HepG2 (cell line): ENCODE data around the gene DCAF7. TPM values are rescaled to one million over a fixed set of nuclear protein-coding genes. Genes with fewer than 3 reads are reported as not detected.

Source experiments
- ATAC-seq: fragments of 200-7000 bp; cut with Tn5 transposase; 3 replicates; pipeline ENCODE4 v1.9.1; 2020; ENCODE audit warnings: mild to moderate bottlenecking, moderate library complexity
- BruUV-seq: library from RNA; stranded (reverse); fragments of 400-500 nt; replicated peaks from 2 replicates; lab custom pipeline; 2021; lab: Mats Ljungman, UMichigan
- CTCF ChIA-PET: fragments of 300-600 bp; formaldehyde crosslinking; extraction: SDS; loops from one replicate; lab custom pipeline; 2021; ENCODE audit warnings: low total read pairs, inconsistent platforms, low intra/inter-chr PET ratio; lab: Yijun Ruan, JAX
- POLR2A ChIA-PET: fragments of 350-600 bp; sonication (Branson Sonifier 250); formaldehyde crosslinking; loops from one replicate; lab custom pipeline; 2020; ENCODE audit warnings: antibody characterized with exemption, inconsistent platforms; lab: Yijun Ruan, JAX
- DNase-seq: peaks from one replicate; pipeline ENCODE4 v3.0.0-alpha.2; 2015; ENCODE audit warnings: low spot score
- FAIRE-seq: peaks from 3 replicates; lab custom pipeline; 2011; peaks lifted over from hg19 to GRCh38; lab: Jason Lieb, UNC
- H2AFZ ChIP-seq: one replicate; pipeline ENCODE4 v1.6.1; 2011; ENCODE audit warnings: low read length, inconsistent platforms
- H3K27ac ChIP-seq: fragments of 300-600 bp; 3 replicates; pipeline ENCODE4 v1.8.0; 2011; ENCODE audit warnings: mixed run types, mild to moderate bottlenecking, mixed read lengths, low read length, inconsistent platforms; ENCODE audit not compliant: insufficient read depth; ENCODE audit errors: extremely low read length
- H3K27me3 ChIP-seq, 2 experiments: fragments of 200-600 bp in 1 of 2; 2 replicates in 1 of 2; 3 replicates in 1 of 2; pipeline versions ENCODE4 v1.6.0 to v1.8.0; 2011; ENCODE audit warnings: low read length in 2 of 2, mild to moderate bottlenecking in 2 of 2, moderate library complexity in 2 of 2, inconsistent platforms in 1 of 2; ENCODE audit not compliant: insufficient read depth in 2 of 2, control insufficient read depth in 1 of 2
- H3K36me3 ChIP-seq, 2 experiments: fragments of 200-600 bp in 1 of 2; replicated peaks in 1 of 2; 2 replicates in 1 of 2; 3 replicates in 1 of 2; pipeline versions ENCODE4 v1.5.1 to v1.8.0; 2011; ENCODE audit warnings: low read length in 2 of 2, inconsistent platforms in 1 of 2; ENCODE audit not compliant: insufficient read depth in 2 of 2, control insufficient read depth in 1 of 2
- H3K4me1 ChIP-seq: 2 replicates; pipeline ENCODE4 v1.5.1; 2012; ENCODE audit warnings: low read length, inconsistent platforms; ENCODE audit not compliant: insufficient read depth
- H3K4me2 ChIP-seq: 2 replicates; pipeline ENCODE4 v1.6.0; 2011; ENCODE audit warnings: low read depth, low read length, inconsistent platforms
- H3K4me3 ChIP-seq, 3 experiments: fragments of 200-600 bp in 1 of 3; sonication (generic), shearing (Covaris generic) in 1 of 3; replicated peaks in 1 of 3; 2 replicates each; pipeline ENCODE4 v1.5.1; 2011 to 2016; ENCODE audit warnings: low read length in 3 of 3, inconsistent platforms in 2 of 3, low read depth in 2 of 3, mild to moderate bottlenecking in 2 of 3, control low read depth in 1 of 3, mixed read lengths in 1 of 3; ENCODE audit not compliant: insufficient read depth in 1 of 3
- H3K79me2 ChIP-seq: one replicate; pipeline ENCODE4 v1.6.1; 2011; ENCODE audit warnings: low read length, inconsistent platforms; ENCODE audit not compliant: insufficient read depth
- H3K9ac ChIP-seq: 2 replicates; pipeline ENCODE4 v1.6.0; 2011; ENCODE audit warnings: mild to moderate bottlenecking, low read depth, low read length, inconsistent platforms; ENCODE audit not compliant: insufficient read depth
- H3K9me3 ChIP-seq: 2 replicates; pipeline ENCODE4 v1.5.1; 2012; ENCODE audit warnings: mild to moderate bottlenecking, low read length
- H4K20me1 ChIP-seq: 2 replicates; pipeline ENCODE4 v1.6.0; 2011; ENCODE audit warnings: inconsistent platforms, mild to moderate bottlenecking, low read length, moderate library complexity; ENCODE audit not compliant: insufficient read depth
- ADNP ChIP-seq: sonication (generic); formaldehyde crosslinking; IDR thresholded peaks from 2 replicates; pipeline ENCODE4 v1.4.0; 2020; ENCODE audit warnings: missing genetic modification reagents
- ELF3 ChIP-seq: IDR thresholded peaks from 2 replicates; pipeline ENCODE4 v1.6.1; 2016; ENCODE audit warnings: missing genetic modification reagents, missing compliant biosample characterization
- KAT2B ChIP-seq: fragments of 150-350 bp; IDR thresholded peaks from 2 replicates; pipeline ENCODE4 v1.6.1; 2014; ENCODE audit warnings: low read depth, low read length, borderline replicate concordance
- MTF2 ChIP-seq: sonication (generic); formaldehyde crosslinking; IDR thresholded peaks from 2 replicates; pipeline ENCODE4 v1.5.0; 2020; ENCODE audit warnings: missing genetic modification reagents, borderline replicate concordance
- TOPORS ChIP-seq: sonication (generic); formaldehyde crosslinking; IDR thresholded peaks from 2 replicates; pipeline ENCODE4 v1.8.0; 2023; ENCODE audit warnings: mild to moderate bottlenecking, missing genetic modification reagents
- U2AF2 ChIP-seq: fragments of 200-400 bp; formaldehyde crosslinking; IDR thresholded peaks from 2 replicates; pipeline ENCODE4 v1.6.1; 2017; ENCODE audit warnings: low read depth, mild to moderate bottlenecking, low read length
- ZNF33A ChIP-seq: sonication (generic); formaldehyde crosslinking; IDR thresholded peaks from 2 replicates; pipeline ENCODE4 v1.5.1; 2020; ENCODE audit warnings: missing genetic modification reagents, mild to moderate bottlenecking, moderate library complexity, borderline replicate concordance
- ZNF629 ChIP-seq: sonication (generic); formaldehyde crosslinking; conservative IDR thresholded peaks from 2 replicates; pipeline ENCODE4 v1.5.0; 2020; ENCODE audit warnings: missing genetic modification reagents
- ZNF670 ChIP-seq: sonication (generic); formaldehyde crosslinking; IDR thresholded peaks from 2 replicates; pipeline ENCODE4 v1.8.0; 2022; ENCODE audit warnings: mild to moderate bottlenecking, missing genetic modification reagents, borderline replicate concordance
- WGBS: methylation state at CpG from one replicate; pipeline ENCODE4 v1.1.6; 2017; ENCODE audit warnings: low lambda C conversion rate; 5-methylcytosine and 5-hydroxymethylcytosine counted together
- in situ Hi-C: cut with HindIII; loops from 2 replicates; pipeline ENCODE4 v1.10.0; 2017; ENCODE audit warnings: low pct_unique_long_range_greater_than_20kb; ENCODE audit not compliant: extremely low pct_ligation_motif_present
- intact Hi-C: fragments of 100-400 bp; cut with micrococcal nuclease; formaldehyde crosslinking; loops from one replicate; pipeline ENCODE4 v1.10.0; 2022; ENCODE audit not compliant: unreplicated experiment
- polyA plus RNA-seq, 8 experiments: library from polyadenylated mRNA; depleted of rRNA in 3 of 8; stranded (reverse) in 7 of 8; unstranded in 1 of 8; fragments of >200 nt; fragmentation: Illumina TruSeq in 4 of 8; extraction: Trizol in 4 of 8; gene quantifications; 2 replicates each; pipeline versions ENCODE4 v1.2.1 to v1.2.3, GENCODE V29; 2011 to 2016; ENCODE audit warnings: low read depth in 4 of 8, missing spikeins in 1 of 8, mixed read lengths in 1 of 8; ENCODE audit not compliant: insufficient read depth in 1 of 8
- total RNA-seq, 5 experiments: library from RNA; depleted of rRNA; stranded (reverse); fragments of >200 nt; fragmentation: Illumina TruSeq; extraction: Trizol; gene quantifications; 2 replicates each; pipeline ENCODE4 v1.2.3, GENCODE V29; 2016; ENCODE audit warnings: low read depth in 1 of 5
- TF ChIP-seq, protein P1 (sequence below), 2 experiments: sonication (generic) in 1 of 2; formaldehyde crosslinking in 1 of 2; IDR thresholded peaks; 2 replicates each; pipeline versions ENCODE4 v1.6.1 to v1.9.0; 2014 to 2022; ENCODE audit warnings: antibody characterized with exemption in 1 of 2, borderline replicate concordance in 1 of 2, inconsistent platforms in 1 of 2, low read depth in 1 of 2, missing genetic modification reagents in 1 of 2
- TF ChIP-seq, protein P2 (sequence below): sonication (generic); formaldehyde crosslinking; IDR thresholded peaks from 2 replicates; pipeline ENCODE4 v1.4.0; 2020; ENCODE audit warnings: mild to moderate bottlenecking, low read depth, missing genetic modification reagents
- TF ChIP-seq, protein P3 (sequence below): sonication (generic); formaldehyde crosslinking; IDR thresholded peaks from 2 replicates; pipeline ENCODE4 v1.8.1; 2023; ENCODE audit warnings: mild to moderate bottlenecking, missing genetic modification reagents, borderline replicate concordance

The DCAF7 gene
- total and polyA plus RNA-seq, 2 of the 13 experiments (the other 11 are each of a cell fraction or from before 2014, with no cell fraction given): 55.2 to 73.4 TPM

GRCh38 chr17:63516910-63517824 is 33.1 kb upstream of the DCAF7 start (continued):
- TF ChIP-seq U2AF2: no peak

GRCh38 chr17:63517825-63518534 is 32.3 kb upstream of the DCAF7 start:
- in situ Hi-C loops: no loop called here
- H3K9ac ChIP-seq: no peak overlapping the region
- no peaks in the 10 kb centered on the region for H4K20me1 ChIP-seq
- no TSS peak for BruUV-seq
- no peaks in the 10 kb centered on the region for H3K36me3 ChIP-seq
- no peaks in the 10 kb centered on the region for H3K79me2 ChIP-seq
- 52% methylated on average over 7 of the region's 8 CpGs for WGBS
- H3K4me2 ChIP-seq: peak overlapping the region; percentile 60
- peaks cover 7 to 53% of the 10 kb centered on the region in 2 experiments; a peak in 4 of 5 replicates for H3K27me3 ChIP-seq
- intact Hi-C loops: no loop called here
- H3K27ac ChIP-seq: peak overlapping the region; percentile 45
- DNase-seq (no peak), ATAC-seq (no peak), FAIRE-seq (no peak)
- H3K4me3 ChIP-seq: peak overlapping the region in 1 of 3 experiments; percentile 18; a peak in 1 of 6 replicates
- ChIA-PET POLR2A (interaction anchor here (1.1 to 1.4 kb wide), 2 partner anchors 13 to 104 kb away, joined by 3 to 4 read pairs; partner anchors contain the start of gene MAP3K3), CTCF (no interaction called here)
- H3K9me3 ChIP-seq: no peaks in the 10 kb centered on the region
- H3K4me1 ChIP-seq: peaks cover 81% of the 10 kb centered on the region
- no peak overlapping the region for H2AFZ ChIP-seq
- TF ChIP-seq TOPORS (0 out of 2 replicates have a peak, but pooled peaks have one; percentile 31), ZNF629 (CRISPR knock-in tag) (peak; percentile 88), ELF3 (CRISPR knock-in tag) (0 out of 2 replicates have a peak, but pooled peaks have one; percentile 3), ZNF670 (peak; percentile 54; the same call in 1 of the 2 replicates), KAT2B (no peak), ZNF33A (CRISPR knock-in tag) (no peak), ADNP (CRISPR knock-in tag) (0 out of 2 replicates have a peak, but pooled peaks have one; percentile 40), MTF2 (CRISPR knock-in tag) (peak; percentile 44; the same call in 1 of the 2 replicates)
- TF ChIP-seq, protein P1, sequence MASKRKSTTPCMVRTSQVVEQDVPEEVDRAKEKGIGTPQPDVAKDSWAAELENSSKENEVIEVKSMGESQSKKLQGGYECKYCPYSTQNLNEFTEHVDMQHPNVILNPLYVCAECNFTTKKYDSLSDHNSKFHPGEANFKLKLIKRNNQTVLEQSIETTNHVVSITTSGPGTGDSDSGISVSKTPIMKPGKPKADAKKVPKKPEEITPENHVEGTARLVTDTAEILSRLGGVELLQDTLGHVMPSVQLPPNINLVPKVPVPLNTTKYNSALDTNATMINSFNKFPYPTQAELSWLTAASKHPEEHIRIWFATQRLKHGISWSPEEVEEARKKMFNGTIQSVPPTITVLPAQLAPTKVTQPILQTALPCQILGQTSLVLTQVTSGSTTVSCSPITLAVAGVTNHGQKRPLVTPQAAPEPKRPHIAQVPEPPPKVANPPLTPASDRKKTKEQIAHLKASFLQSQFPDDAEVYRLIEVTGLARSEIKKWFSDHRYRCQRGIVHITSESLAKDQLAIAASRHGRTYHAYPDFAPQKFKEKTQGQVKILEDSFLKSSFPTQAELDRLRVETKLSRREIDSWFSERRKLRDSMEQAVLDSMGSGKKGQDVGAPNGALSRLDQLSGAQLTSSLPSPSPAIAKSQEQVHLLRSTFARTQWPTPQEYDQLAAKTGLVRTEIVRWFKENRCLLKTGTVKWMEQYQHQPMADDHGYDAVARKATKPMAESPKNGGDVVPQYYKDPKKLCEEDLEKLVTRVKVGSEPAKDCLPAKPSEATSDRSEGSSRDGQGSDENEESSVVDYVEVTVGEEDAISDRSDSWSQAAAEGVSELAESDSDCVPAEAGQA (IDR thresholded peaks at IDR 0.05; ENCODE audit: low read depth): peak; percentile 23; the same call in 1 of the 2 replicates
- TF ChIP-seq, protein P1 (CRISPR knock-in tag; IDR thresholded peaks at IDR 0.05; ENCODE audit: borderline replicate concordance): no peak
- TF ChIP-seq, protein P2, sequence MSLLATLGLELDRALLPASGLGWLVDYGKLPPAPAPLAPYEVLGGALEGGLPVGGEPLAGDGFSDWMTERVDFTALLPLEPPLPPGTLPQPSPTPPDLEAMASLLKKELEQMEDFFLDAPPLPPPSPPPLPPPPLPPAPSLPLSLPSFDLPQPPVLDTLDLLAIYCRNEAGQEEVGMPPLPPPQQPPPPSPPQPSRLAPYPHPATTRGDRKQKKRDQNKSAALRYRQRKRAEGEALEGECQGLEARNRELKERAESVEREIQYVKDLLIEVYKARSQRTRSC (CRISPR knock-in tag): no peak
- TF ChIP-seq, protein P3, sequence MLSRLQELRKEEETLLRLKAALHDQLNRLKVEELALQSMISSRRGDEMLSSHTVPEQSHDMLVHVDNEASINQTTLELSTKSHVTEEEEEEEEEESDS (CRISPR knock-in tag): no peak
